ENCODE data around the gene KBTBD12.
"Not testable (repeated sequence)": the region's sequence is repeated elsewhere in the genome, so short reads cannot be mapped to it uniquely, and the experiment has no call there.

Gene KBTBD12

GRCh38 chr3:127903611-127904375 lies 11.2 kb upstream of the KBTBD12 start:
- DNase-seq (ENCODE audit: insufficient read length, low spot score) (no peak), FAIRE-seq (no peak)

- DNase-seq (ENCODE audit: insufficient read length, low spot score) (no peak), FAIRE-seq (no peak)
Observed at GRCh38 chr3:127905556-127905955, 9.5 kb upstream of the KBTBD12 start.

GRCh38 chr3:127906653-127907052 lies 8.4 kb upstream of the KBTBD12 start:
- FAIRE-seq; DNase-seq (ENCODE audit: insufficient read length, low spot score): not testable (repeated sequence)

GRCh38 chr3:127908202-127908601 lies 6.8 kb upstream of the KBTBD12 start:
- FAIRE-seq = no peak
- no peak for DNase-seq (ENCODE audit: insufficient read length, low spot score)

- no peak for FAIRE-seq
- no peak for DNase-seq (ENCODE audit: insufficient read length, low spot score)
Observed at GRCh38 chr3:127908951-127909350, 6.1 kb upstream of the KBTBD12 start.

GRCh38 chr3:127909646-127910045 lies 5.4 kb upstream of the KBTBD12 start:
- no peak for DNase-seq (ENCODE audit: insufficient read length, low spot score)
- FAIRE-seq = no peak

GRCh38 chr3:127911421-127911931 lies 3.6 kb upstream of the KBTBD12 start:
- DNase-seq (ENCODE audit: insufficient read length, low spot score) (no peak), FAIRE-seq (no peak)

- not testable (repeated sequence) for DNase-seq (ENCODE audit: insufficient read length, low spot score); FAIRE-seq
Observed at GRCh38 chr3:127913841-127914240, 1.2 kb upstream of the KBTBD12 start.

- DNase-seq (ENCODE audit: insufficient read length, low spot score) (no peak), FAIRE-seq (no peak)
Observed at GRCh38 chr3:127914584-127914983, 448 bp upstream of the KBTBD12 start.

GRCh38 chr3:127915937-127916493 lies 983 bp downstream of the KBTBD12 start:
- no peak for FAIRE-seq
- no peak for DNase-seq (ENCODE audit: insufficient read length, low spot score)

GRCh38 chr3:127920738-127921137 lies 5.7 kb downstream of the KBTBD12 start:
- FAIRE-seq = no peak
- DNase-seq (ENCODE audit: insufficient read length, low spot score) = no peak

- FAIRE-seq (no peak), DNase-seq (ENCODE audit: insufficient read length, low spot score) (no peak)
Observed at GRCh38 chr3:127923611-127924010, 8.6 kb downstream of the KBTBD12 start.

GRCh38 chr3:127925384-127925783 lies 10.4 kb downstream of the KBTBD12 start:
- no peak for DNase-seq (ENCODE audit: insufficient read length, low spot score)
- FAIRE-seq = peak; percentile 87

- no peak for DNase-seq (ENCODE audit: insufficient read length, low spot score)
- no peak for FAIRE-seq
Observed at GRCh38 chr3:127927829-127928604, 13.0 kb downstream of the KBTBD12 start.

GRCh38 chr3:127929818-127930413 lies 14.9 kb downstream of the KBTBD12 start:
- DNase-seq (ENCODE audit: insufficient read length, low spot score) (no peak), FAIRE-seq (no peak)

- DNase-seq (ENCODE audit: insufficient read length, low spot score) = no peak
Observed at GRCh38 chr3:127933396-127933795, 18.4 kb downstream of the KBTBD12 start.

GRCh38 chr3:127938800-127939199 lies 23.8 kb downstream of the KBTBD12 start:
- FAIRE-seq (no peak), DNase-seq (ENCODE audit: insufficient read length, low spot score) (no peak)

More at GRCh38 chr3:127933396-127933795, 18.4 kb downstream of the KBTBD12 start:
- no peak for FAIRE-seq

GRCh38 chr3:127940116-127940515 lies 25.1 kb downstream of the KBTBD12 start:
- FAIRE-seq (no peak), DNase-seq (ENCODE audit: insufficient read length, low spot score) (no peak)

- DNase-seq (ENCODE audit: insufficient read length, low spot score) = no peak
- FAIRE-seq = no peak
Observed at GRCh38 chr3:127942613-127943012, 27.6 kb downstream of the KBTBD12 start.

GRCh38 chr3:127948211-127948610 lies 33.2 kb downstream of the KBTBD12 start:
- no peak for DNase-seq (ENCODE audit: insufficient read length, low spot score)
- FAIRE-seq = no peak

GRCh38 chr3:127949446-127950055 lies 34.5 kb downstream of the KBTBD12 start:
- DNase-seq (ENCODE audit: insufficient read length, low spot score) (no peak), FAIRE-seq (no peak)

Measured in GM19239 (cell line).